Measurements from ENCODE around the gene CNTD1. TPM values are rescaled to one million over a fixed set of nuclear protein-coding genes. Genes with fewer than 3 reads are reported as not detected.
"Not testable (repeated sequence)": the region's sequence is repeated elsewhere in the genome, so short reads cannot be mapped to it uniquely, and the experiment has no call there.

Gene CNTD1
- total RNA-seq, 1 donor from 2014 or later, result 0.82 TPM

DNA sequence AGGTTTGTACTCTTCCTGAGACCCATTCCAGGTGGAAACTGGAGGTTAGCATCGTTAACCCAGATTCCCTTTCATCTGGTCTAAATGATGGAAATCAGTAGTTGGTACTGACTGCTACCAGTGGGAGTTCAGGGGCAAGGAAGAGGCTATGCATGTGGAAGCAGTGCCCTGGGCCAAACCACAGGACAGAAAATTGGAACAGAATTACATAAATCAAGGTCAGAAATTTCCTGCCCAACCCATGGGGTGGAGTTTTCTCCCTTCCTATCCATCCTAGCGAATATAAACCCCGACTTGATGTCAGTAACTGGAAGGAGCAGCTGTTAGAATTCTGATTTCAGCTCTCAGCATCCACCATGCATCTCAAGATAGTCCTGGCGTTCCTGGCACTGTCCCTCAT lies 45.6 kb downstream of the CNTD1 start, which contains the start of gene AOC2:
Gene AOC2, plus strand, starts transcription at position 310 of the 400 bp plus-strand sequence. Its CDS starts 47 bp downstream, at position 357.
- DNase-seq (ENCODE audit: low spot score in 2 of 2) (no peak), FAIRE-seq (no peak)

DNA sequence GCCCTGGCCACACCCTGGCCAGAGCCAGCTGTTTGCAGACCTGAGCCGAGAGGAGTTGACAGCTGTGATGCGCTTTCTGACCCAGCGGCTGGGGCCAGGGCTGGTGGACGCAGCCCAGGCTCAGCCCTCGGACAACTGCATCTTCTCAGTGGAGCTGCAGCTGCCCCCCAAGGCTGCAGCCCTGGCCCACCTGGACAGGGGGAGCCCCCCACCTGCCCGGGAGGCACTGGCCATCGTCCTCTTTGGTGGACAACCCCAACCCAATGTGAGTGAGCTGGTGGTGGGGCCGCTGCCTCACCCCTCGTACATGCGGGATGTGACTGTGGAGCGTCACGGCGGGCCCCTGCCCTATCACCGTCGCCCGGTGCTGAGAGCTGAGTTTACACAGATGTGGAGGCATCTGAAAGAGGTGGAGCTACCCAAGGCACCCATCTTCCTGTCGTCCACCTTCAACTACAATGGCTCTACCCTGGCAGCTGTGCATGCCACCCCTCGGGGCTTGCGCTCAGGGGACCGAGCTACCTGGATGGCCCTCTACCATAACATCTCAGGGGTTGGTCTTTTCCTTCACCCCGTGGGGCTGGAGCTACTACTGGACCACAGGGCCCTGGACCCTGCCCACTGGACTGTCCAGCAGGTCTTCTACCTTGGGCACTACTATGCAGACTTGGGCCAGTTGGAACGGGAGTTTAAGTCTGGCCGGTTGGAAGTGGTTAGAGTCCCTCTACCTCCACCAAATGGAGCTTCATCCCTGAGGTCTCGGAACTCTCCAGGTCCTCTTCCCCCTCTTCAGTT lies 46.3 kb downstream of the CNTD1 start:
- no peak for DNase-seq (ENCODE audit: low spot score in 2 of 2)
- no peak for FAIRE-seq

DNA sequence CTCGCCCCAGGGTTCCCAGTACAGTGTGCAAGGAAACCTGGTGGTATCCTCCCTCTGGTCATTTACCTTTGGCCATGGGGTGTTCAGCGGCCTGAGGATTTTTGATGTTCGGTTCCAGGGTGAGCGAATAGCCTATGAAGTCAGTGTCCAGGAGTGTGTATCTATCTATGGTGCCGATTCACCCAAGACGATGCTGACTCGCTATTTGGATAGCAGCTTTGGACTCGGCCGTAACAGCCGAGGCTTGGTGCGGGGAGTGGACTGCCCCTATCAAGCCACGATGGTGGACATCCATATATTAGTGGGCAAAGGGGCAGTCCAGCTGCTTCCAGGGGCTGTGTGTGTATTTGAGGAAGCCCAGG lies 46.9 kb downstream of the CNTD1 start:
- DNase-seq (ENCODE audit: low spot score in 2 of 2), result no peak
- no peak for FAIRE-seq

DNA sequence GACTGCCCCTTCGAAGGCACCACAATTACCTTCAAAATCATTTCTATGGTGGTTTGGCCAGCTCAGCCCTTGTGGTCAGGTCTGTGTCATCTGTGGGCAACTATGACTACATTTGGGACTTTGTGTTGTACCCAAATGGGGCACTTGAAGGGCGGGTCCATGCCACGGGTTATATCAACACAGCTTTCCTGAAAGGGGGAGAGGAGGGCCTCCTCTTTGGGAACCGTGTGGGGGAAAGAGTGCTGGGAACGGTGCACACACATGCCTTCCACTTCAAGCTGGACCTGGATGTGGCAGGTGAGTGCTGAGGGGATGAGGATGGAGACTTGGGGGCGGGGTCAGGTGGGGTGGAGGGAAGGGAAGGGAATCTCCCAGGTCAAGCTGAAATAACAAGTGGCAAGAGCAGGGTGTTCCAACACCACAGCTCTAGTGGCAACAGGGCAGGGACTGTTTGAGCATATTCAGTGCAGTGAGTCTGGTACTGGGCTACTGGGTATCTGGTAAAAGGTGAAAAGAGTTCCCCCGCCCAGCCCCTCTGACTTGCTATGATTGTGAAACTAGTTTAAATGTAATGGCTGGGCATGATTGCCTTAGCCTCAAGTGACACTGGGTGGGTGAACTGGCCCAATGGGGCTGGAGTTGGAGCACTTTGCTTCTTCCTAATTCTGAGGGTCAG lies 47.4 kb downstream of the CNTD1 start:
- no peak for FAIRE-seq
- no peak for DNase-seq (ENCODE audit: low spot score in 2 of 2)

DNA sequence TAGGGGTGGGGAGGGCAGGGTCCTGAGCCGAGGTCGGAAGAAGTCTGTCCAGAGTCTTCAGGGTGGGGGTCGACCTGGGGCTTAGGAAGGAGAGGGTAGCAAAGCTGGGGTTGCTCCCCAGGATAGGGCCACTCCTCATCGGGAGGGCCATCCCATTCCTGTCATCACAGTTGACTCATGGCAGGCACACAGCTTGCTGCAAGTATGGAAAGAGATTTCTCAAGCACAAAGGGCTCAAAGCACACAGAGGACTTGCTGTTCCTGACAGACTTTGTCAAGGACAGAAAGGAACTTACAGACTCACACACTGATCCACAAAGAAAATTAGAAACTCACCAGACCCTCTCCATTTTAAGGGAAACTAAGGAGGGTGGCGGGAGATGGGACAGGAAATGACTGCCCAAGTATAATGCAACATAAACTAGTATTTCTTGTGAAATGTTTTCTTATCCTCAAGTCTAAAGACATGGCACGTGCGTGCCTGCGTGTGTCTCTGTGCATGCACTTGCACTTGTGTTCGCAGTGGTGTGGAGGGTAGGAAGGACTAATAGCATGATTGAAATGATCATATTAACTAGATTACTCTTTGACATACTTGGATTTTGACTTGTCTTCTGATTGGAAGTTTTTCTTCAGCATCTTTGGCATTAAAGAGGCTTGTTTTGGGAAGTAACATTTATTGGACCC lies 48.1 kb downstream of the CNTD1 start:
- no peak for DNase-seq (ENCODE audit: low spot score in 2 of 2)
- no peak for FAIRE-seq

DNA sequence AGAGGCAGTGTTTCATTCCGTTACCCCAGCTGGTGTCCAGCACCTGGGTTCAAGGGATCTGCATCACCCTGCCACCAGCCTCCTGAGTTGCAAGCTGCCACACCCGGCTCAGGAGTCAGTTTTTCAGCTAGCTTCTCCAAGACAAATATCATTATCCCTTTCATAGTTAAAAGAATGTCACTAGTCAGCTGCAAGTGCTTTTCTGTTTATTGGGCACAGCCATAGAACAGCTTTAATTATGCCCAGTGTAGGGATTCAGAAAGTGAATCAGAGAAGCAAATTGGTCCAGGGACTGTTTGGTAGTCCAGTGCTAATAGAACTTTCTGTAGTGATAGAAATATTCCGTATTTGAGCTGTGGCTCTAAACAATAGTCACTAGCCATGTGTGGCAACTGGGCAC lies 49.4 kb downstream of the CNTD1 start:
- no peak for FAIRE-seq
- no peak for DNase-seq (ENCODE audit: low spot score in 2 of 2)

DNA sequence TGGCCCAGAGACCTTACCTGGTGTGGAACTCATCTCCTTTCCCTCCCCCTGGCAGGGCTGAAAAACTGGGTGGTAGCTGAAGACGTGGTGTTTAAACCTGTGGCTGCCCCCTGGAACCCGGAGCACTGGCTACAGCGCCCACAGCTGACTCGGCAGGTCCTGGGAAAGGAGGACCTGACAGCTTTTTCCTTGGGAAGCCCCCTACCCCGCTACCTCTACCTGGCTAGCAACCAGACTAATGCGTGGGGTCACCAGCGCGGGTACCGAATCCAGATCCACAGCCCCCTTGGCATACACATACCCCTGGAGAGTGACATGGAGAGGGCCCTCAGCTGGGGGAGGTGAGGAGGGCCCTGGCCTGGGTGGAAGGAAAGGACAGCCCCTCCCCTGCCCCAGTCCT lies 50.4 kb downstream of the CNTD1 start:
- no peak for DNase-seq (ENCODE audit: low spot score in 2 of 2)
- FAIRE-seq, result no peak

DNA sequence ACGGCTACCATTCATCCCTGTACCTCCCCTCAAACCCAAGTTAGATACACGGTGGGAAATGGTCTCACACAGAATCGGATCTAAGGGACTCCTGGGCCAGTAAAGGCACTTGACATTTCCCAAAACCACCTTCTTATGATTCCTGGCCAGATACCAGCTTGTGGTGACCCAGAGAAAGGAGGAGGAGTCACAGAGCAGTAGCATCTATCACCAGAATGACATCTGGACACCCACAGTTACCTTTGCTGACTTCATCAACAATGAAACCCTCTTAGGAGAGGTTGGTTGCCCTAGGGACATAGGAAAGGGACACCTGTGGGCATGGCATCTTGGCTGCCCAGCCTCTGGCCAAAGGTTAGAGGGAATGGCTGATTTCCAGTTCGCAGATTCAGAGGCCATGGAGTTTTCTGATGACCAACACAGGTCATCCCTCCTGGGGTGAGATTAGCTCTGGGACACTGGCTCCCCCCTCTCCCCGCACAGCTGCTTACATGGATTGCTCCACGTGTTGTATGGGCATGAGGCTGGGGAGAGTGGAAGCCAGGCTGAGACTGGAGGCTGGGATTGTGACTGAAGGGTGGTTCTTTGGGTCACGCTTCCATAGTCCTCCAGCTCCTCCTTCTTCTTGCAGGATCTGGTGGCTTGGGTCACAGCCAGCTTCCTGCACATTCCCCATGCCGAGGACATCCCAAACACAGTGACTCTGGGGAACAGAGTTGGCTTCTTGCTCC lies 51.0 kb downstream of the CNTD1 start:
- DNase-seq (ENCODE audit: low spot score in 2 of 2) (no peak), FAIRE-seq (no peak)

DNA sequence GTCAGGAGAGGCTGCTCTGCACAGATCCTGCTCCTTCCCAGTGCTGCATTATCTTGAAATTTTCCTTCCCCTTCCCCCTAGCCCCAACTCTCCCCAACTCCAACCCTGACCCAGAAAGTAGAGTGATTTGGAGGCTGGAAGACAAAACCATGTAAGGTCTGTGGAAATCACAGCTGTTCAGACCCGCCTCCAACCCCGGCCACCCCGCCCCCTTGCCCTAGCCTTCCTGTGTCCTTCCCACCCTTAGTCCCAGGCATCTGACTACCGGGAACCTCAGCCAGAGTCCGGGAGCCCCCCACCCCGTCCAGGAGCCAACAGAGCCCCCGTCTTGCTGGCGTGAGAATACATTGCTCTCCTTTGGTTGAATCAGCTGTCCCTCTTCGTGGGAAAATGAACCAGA lies 52.3 kb downstream of the CNTD1 start, which contains the start of gene AOC3:
Gene AOC3, plus strand, starts transcription at position 246 of the 400 bp plus-strand sequence. Its CDS starts 145 bp downstream, at position 391.
- FAIRE-seq (no peak), DNase-seq (ENCODE audit: low spot score in 2 of 2) (no peak)

DNA sequence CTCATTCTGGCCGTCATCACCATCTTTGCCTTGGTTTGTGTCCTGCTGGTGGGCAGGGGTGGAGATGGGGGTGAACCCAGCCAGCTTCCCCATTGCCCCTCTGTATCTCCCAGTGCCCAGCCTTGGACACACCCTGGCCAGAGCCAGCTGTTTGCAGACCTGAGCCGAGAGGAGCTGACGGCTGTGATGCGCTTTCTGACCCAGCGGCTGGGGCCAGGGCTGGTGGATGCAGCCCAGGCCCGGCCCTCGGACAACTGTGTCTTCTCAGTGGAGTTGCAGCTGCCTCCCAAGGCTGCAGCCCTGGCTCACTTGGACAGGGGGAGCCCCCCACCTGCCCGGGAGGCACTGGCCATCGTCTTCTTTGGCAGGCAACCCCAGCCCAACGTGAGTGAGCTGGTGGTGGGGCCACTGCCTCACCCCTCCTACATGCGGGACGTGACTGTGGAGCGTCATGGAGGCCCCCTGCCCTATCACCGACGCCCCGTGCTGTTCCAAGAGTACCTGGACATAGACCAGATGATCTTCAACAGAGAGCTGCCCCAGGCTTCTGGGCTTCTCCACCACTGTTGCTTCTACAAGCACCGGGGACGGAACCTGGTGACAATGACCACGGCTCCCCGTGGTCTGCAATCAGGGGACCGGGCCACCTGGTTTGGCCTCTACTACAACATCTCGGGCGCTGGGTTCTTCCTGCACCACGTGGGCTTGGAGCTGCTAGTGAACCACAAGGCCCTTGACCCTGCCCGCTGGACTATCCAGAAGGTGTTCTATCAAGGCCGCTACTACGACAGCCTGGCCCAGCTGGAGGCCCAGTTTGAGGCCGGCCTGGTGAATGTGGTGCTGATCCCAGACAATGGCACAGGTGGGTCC lies 52.9 kb downstream of the CNTD1 start:
- FAIRE-seq; DNase-seq (ENCODE audit: low spot score in 2 of 2): not testable (repeated sequence)

DNA sequence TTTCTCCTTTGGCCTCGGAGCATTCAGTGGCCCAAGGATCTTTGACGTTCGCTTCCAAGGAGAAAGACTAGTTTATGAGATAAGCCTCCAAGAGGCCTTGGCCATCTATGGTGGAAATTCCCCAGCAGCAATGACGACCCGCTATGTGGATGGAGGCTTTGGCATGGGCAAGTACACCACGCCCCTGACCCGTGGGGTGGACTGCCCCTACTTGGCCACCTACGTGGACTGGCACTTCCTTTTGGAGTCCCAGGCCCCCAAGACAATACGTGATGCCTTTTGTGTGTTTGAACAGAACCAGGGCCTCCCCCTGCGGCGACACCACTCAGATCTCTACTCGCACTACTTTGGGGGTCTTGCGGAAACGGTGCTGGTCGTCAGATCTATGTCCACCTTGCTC lies 53.7 kb downstream of the CNTD1 start:
- no peak for FAIRE-seq
- no peak for DNase-seq (ENCODE audit: low spot score in 2 of 2)

DNA sequence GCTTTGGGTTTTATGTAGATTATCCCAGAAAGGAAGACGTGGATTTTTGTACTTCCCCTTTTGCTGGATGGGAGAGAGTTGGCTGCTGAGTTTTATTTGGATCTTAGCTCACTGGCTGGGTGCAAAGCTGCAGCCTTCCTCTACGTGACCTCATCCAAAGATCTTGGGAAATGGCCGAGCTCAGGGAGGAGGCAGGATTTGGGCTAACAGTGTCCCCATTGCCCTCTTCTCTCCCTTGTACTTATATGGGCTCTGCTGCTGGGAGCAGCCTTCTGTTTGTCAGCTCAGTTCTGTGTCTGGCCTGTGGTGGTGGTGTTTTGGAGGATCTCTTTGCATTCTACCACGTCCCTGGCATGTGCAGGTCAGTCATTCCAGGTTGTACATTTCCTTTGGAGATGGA lies 54.3 kb downstream of the CNTD1 start:
- no peak for FAIRE-seq

DNA sequence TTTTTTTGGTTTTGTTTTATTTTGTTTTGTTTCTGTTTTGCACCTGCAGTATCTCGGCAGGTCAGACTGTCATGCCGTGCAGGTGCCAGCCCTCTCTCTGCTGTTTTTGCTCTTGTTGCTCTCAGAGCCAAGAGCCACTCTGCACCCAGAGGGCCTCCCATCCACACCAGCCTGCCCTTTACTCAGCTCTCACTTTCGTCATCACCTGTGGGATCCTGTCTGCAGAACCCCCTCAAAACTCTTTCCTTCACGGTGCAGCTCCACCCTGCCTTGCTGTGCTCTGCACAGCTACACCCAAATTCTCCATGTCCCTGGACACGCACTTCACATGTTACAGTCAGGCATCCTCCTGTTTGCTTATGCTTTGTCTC lies 54.9 kb downstream of the CNTD1 start:
- no peak for FAIRE-seq
- DNase-seq (ENCODE audit: low spot score in 2 of 2), result no peak

More for the DNA sequence above, 54.3 kb downstream of the CNTD1 start:
- DNase-seq (ENCODE audit: low spot score in 2 of 2), result no peak

DNA sequence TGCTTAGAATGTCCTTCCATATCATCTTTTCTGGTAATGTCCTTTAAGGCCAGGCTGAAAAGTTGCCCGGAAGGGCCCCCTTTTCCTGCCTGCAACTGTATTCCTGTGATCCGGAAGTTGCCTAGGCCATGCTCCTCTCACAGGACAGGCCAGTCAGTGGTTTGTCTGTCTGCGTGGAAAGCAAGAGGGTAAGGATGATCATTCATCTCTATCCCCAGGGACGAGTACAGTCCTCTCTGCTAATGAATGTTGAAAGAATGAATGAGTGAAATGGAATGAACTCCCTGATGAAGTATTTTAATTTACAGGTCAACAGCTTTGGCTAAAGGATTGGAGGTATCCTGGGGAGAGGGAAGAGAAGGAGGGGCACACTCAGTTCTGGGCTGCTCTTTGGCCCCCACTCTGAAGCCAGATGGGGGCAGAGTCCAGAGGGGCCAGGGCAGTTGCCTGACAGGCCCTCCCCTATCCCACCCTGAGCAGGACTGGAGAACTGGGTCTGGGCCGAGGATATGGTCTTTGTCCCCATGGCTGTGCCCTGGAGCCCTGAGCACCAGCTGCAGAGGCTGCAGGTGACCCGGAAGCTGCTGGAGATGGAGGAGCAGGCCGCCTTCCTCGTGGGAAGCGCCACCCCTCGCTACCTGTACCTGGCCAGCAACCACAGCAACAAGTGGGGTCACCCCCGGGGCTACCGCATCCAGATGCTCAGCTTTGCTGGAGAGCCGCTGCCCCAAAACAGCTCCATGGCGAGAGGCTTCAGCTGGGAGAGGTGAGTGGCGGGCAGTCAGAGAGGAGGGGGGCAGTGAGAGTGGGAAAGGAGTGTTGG lies 55.5 kb downstream of the CNTD1 start:
- DNase-seq (ENCODE audit: low spot score in 2 of 2), result no peak
- no peak for FAIRE-seq

DNA sequence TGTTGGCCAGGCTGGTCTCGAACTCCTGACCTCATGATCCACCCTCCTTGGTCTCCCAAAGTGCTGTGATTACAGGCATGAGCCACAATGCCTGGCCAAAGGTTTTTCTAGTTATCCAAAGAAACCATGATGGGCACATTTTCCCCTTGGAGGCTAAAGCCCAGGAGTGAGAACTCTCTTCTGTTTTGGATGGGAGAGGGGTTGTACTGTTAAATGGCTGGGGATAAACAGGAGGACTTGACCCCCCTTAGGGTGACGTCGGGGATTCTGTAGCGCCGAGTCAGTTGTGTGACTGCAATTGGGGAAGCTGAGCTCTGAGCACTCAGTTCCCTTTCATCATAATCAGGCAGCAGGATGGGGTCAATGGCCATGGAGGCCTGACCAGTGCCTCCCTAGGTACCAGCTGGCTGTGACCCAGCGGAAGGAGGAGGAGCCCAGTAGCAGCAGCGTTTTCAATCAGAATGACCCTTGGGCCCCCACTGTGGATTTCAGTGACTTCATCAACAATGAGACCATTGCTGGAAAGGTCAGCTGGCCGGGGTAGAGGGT lies 56.5 kb downstream of the CNTD1 start:
- DNase-seq (ENCODE audit: low spot score in 2 of 2) (no peak), FAIRE-seq (no peak)

DNA sequence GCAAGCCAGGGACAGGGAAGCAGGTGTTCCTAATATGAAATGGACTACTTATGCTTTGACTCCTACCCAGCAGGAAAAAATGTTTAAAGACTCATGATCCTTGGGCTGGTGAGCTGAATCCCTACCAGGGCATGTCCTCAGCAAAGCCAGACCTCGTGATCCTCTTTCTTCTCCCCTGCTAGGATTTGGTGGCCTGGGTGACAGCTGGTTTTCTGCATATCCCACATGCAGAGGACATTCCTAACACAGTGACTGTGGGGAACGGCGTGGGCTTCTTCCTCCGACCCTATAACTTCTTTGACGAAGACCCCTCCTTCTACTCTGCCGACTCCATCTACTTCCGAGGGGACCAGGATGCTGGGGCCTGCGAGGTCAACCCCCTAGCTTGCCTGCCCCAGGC lies 57.4 kb downstream of the CNTD1 start:
- FAIRE-seq; DNase-seq (ENCODE audit: low spot score in 2 of 2): not testable (repeated sequence)

DNA sequence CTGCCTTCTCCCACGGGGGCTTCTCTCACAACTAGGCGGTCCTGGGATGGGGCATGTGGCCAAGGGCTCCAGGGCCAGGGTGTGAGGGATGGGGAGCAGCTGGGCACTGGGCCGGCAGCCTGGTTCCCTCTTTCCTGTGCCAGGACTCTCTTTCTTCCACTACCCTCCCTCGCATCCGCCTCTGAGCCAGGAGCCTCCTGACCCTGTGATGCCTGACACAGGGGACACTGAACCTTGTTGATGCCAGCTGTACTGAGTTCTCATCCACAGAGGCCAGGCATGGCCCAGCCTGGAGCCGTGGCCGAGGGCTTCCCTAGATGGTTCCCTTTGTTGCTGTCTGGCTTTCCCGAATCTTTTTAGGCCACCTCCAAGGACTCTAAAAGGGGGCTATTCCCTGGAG lies 57.9 kb downstream of the CNTD1 start:
- FAIRE-seq; DNase-seq (ENCODE audit: low spot score in 2 of 2): not testable (repeated sequence)

DNA sequence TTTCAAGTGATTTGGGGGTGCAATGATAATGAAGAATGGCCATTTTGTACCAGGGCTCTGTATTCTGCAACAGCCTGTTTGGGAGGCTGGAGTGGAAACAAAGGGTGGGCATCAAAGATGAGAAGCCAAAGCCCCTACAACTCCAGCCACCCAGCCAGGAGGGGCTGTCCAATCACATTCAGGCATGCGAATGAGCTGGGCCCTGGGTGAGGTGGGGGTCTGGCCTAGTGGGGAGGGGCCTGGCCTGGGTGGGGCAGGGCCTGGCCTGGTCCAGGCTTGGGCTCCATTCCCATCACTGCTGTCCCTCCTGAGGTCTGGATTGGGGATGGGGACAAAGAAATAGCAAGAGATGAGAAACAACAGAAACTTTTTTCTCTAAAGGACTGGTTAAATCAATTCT lies 58.7 kb downstream of the CNTD1 start:
- no peak for DNase-seq (ENCODE audit: low spot score in 2 of 2)
- no peak for FAIRE-seq

Data from frontal cortex (tissue), 4 donors.